GM23338 (cell line): Measurements from ENCODE around the gene RAB42.

ENCODE experiments used
- CTCF ChIP-seq, 2 experiments: fragments of 200-600 bp in 1 of 2; sonication (generic) in 1 of 2; conservative IDR thresholded peaks; 2 replicates each; pipeline versions ENCODE4 v1.5.1 to v1.6.1; 2016 to 2017; ENCODE audit warnings: antibody characterized with exemption in 2 of 2, low read depth in 2 of 2, mild to moderate bottlenecking in 2 of 2, moderate library complexity in 1 of 2
- EZH2 ChIP-seq: fragments of 200-600 bp; sonication (generic); IDR thresholded peaks from one replicate; pipeline ENCODE4 v1.8.0; 2017; ENCODE audit warnings: antibody characterized with exemption, mild to moderate bottlenecking, low read depth; ENCODE audit not compliant: unreplicated experiment

DNA sequence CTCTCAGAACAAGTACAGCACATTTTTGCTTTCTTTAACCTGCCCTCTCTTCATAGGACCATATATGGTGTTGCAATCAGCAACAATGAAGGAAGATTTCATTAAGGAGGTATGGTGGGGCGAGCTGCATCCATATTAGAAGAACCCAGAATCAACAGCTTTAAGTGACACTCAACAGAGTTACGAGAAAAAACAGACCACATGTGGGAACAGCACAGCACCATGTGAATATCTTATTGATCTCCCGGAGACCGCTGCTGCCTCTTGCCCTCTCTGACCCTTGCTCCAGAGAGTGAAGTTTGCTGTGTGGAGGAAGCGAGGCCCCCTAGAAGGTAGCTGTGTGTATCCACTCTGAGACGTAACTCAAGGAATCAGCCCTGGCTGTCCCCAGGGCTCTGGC lies 12.9 kb downstream of the RAB42 start:
- no peak for TF ChIP-seq CTCF (conservative IDR thresholded peaks at IDR 0.05; ENCODE audit: low read depth in 2 of 2)
- TF ChIP-seq EZH2 = no peak
